K562 (cell line): ENCODE measurements around the gene FN1. TPM values are rescaled to one million over a fixed set of nuclear protein-coding genes. Genes with fewer than 3 reads are reported as not detected.

ENCODE experiments used
- ATAC-seq: fragments of 200-7000 bp; cut with Tn5 transposase; 3 replicates; pipeline ENCODE4 v1.9.1; 2020; ENCODE audit warnings: moderate library complexity
- BruUV-seq: library from RNA; stranded (reverse); fragments of 400-500 nt; replicated peaks from 2 replicates; lab custom pipeline; 2021; lab: Mats Ljungman, UMichigan
- CTCF ChIA-PET: fragments of 300-600 bp; formaldehyde crosslinking; extraction: SDS; loops from one replicate; lab custom pipeline; 2021; ENCODE audit warnings: low intra/inter-chr PET ratio; lab: Yijun Ruan, JAX
- POLR2A ChIA-PET: fragments of 300-600, 350-650 bp; sonication (Branson Sonifier 250); formaldehyde crosslinking; extraction: SDS; loops from one replicate; lab custom pipeline; 2021; ENCODE audit warnings: antibody characterized with exemption, inconsistent platforms; lab: Yijun Ruan, JAX
- DNase-seq, 4 experiments: peaks; one replicate each; pipeline versions ENCODE4 v3.0.0 to v3.0.0-alpha.2; 2011 to 2018; ENCODE audit warnings: low spot score in 3 of 4, mixed read lengths in 3 of 4; ENCODE audit errors: extremely low read depth in 1 of 4
- FAIRE-seq: peaks from 2 replicates; lab custom pipeline; 2011; peaks lifted over from hg19 to GRCh38; lab: Jason Lieb, UNC
- H2AFZ ChIP-seq: 2 replicates; pipeline ENCODE4 v1.6.0; 2011; ENCODE audit warnings: low read depth, low read length, control low read depth, inconsistent platforms
- H3K27ac ChIP-seq: fragments of 200-600 bp; 3 replicates; pipeline ENCODE4 v1.8.0; 2011; ENCODE audit warnings: low read depth, mild to moderate bottlenecking, control low read depth, inconsistent platforms, low read length, moderate library complexity, mixed read lengths; ENCODE audit errors: extremely low read depth
- H3K27me3 ChIP-seq, 2 experiments: fragments of 300-600 bp in 1 of 2; 2 replicates in 1 of 2; 3 replicates in 1 of 2; pipeline versions ENCODE4 v1.6.0 to v1.8.0; 2011; ENCODE audit warnings: inconsistent platforms in 2 of 2, low read length in 2 of 2, mild to moderate bottlenecking in 1 of 2, mixed read lengths in 1 of 2, moderate library complexity in 1 of 2; ENCODE audit not compliant: control insufficient read depth in 2 of 2, insufficient read depth in 2 of 2
- H3K36me3 ChIP-seq: fragments of 300-600 bp; 3 replicates; pipeline ENCODE4 v1.8.0; 2011; ENCODE audit warnings: mild to moderate bottlenecking, low read length, inconsistent platforms; ENCODE audit not compliant: control insufficient read depth, insufficient read depth
- H3K4me1 ChIP-seq, 2 experiments: fragments of 200-600 bp in 1 of 2; replicated peaks in 1 of 2; 2 replicates in 1 of 2; 3 replicates in 1 of 2; pipeline versions ENCODE4 v1.5.1 to v1.8.0; 2011; ENCODE audit warnings: inconsistent platforms in 2 of 2, low read length in 2 of 2, mild to moderate bottlenecking in 1 of 2, mixed read lengths in 1 of 2, moderate library complexity in 1 of 2; ENCODE audit not compliant: control insufficient read depth in 2 of 2, insufficient read depth in 2 of 2
- H3K4me2 ChIP-seq: 2 replicates; pipeline ENCODE4 v1.6.1; 2011; ENCODE audit warnings: low read length, control low read depth, inconsistent platforms, mixed read lengths; ENCODE audit not compliant: insufficient read depth
- H3K4me3 ChIP-seq: fragments of 200-600 bp; sonication (generic), shearing (Covaris generic); 2 replicates; pipeline ENCODE4 v1.5.1; 2016; ENCODE audit warnings: control low read depth, inconsistent platforms
- H3K79me2 ChIP-seq: fragments of 200-600 bp; 3 replicates; pipeline ENCODE4 v1.8.0; 2011; ENCODE audit warnings: low read length, inconsistent platforms; ENCODE audit not compliant: control insufficient read depth, insufficient read depth
- H3K9ac ChIP-seq, 2 experiments: 2 replicates each; pipeline versions ENCODE4 v1.6.0 to v1.6.1; 2011; ENCODE audit warnings: low read depth in 2 of 2, low read length in 2 of 2, control low read depth in 1 of 2, inconsistent platforms in 1 of 2, mild to moderate bottlenecking in 1 of 2, mixed read lengths in 1 of 2; ENCODE audit not compliant: insufficient read depth in 1 of 2
- H3K9me1 ChIP-seq: one replicate; pipeline ENCODE4 v1.6.0; 2011; ENCODE audit warnings: inconsistent platforms, mild to moderate bottlenecking, low read length, moderate library complexity; ENCODE audit not compliant: control insufficient read depth, insufficient read depth
- H3K9me3 ChIP-seq: replicated peaks from 2 replicates; pipeline ENCODE4 v1.5.1; 2011; ENCODE audit warnings: low read depth, low read length, inconsistent platforms; ENCODE audit not compliant: control insufficient read depth, insufficient read depth
- H4K20me1 ChIP-seq: replicated peaks from 2 replicates; pipeline ENCODE4 v1.6.1; 2011; ENCODE audit warnings: low read length, inconsistent platforms, mixed read lengths; ENCODE audit not compliant: control insufficient read depth, insufficient read depth
- CBX8 ChIP-seq: fragments of 200-600 bp; sonication (generic); IDR thresholded peaks from 2 replicates; pipeline ENCODE4 v1.6.1; 2012; ENCODE audit warnings: borderline replicate concordance, mixed run types, low read depth, mild to moderate bottlenecking, moderate library complexity, mixed read lengths, low read length, control low read depth, inconsistent platforms; ENCODE audit not compliant: poor library complexity, severe bottlenecking; ENCODE audit errors: extremely low read depth
- COPS2 ChIP-seq: fragments of 450-650 bp; conservative IDR thresholded peaks from 2 replicates; pipeline ENCODE4 v1.6.1; 2016; ENCODE audit warnings: mild to moderate bottlenecking, moderate library complexity
- ETV6 ChIP-seq, 3 experiments: fragments of 150-350 bp in 1 of 3; sonication (generic) in 1 of 3; formaldehyde crosslinking in 1 of 3; IDR thresholded peaks; 2 replicates each; pipeline versions ENCODE4 v1.6.1 to v1.8.0; 2014 to 2022; ENCODE audit warnings: borderline replicate concordance in 2 of 3, low read depth in 2 of 3, antibody characterized with exemption in 1 of 3, low read length in 1 of 3, mild to moderate bottlenecking in 1 of 3, missing genetic modification reagents in 1 of 3
- GTF2A2 ChIP-seq: IDR thresholded peaks from 2 replicates; pipeline ENCODE4 v1.6.1; 2016; ENCODE audit warnings: mild to moderate bottlenecking, missing genetic modification characterization, missing compliant biosample characterization
- NONO ChIP-seq, 2 experiments: fragments of 200-400 bp in 1 of 2; fragments of 450-650 bp in 1 of 2; formaldehyde crosslinking in 1 of 2; IDR thresholded peaks; 2 replicates each; pipeline ENCODE4 v1.6.1; 2017; ENCODE audit warnings: low read depth in 2 of 2, mild to moderate bottlenecking in 2 of 2, moderate library complexity in 2 of 2, low read length in 1 of 2
- PCBP1 ChIP-seq: fragments of 200-400 bp; formaldehyde crosslinking; IDR thresholded peaks from 2 replicates; pipeline ENCODE4 v1.6.1; 2018; ENCODE audit warnings: mild to moderate bottlenecking, low read depth, low read length; ENCODE audit not compliant: poor library complexity, severe bottlenecking
- PHF21A ChIP-seq: fragments of 450-650 bp; IDR thresholded peaks from 2 replicates; pipeline ENCODE4 v1.6.1; 2017; ENCODE audit warnings: low read depth, borderline replicate concordance
- PPARD ChIP-seq: fragments of 250-450 bp; sonication (Bioruptor Pico); IDR thresholded peaks from 2 replicates; pipeline ENCODE4 v1.8.0; 2022; ENCODE audit warnings: inconsistent platforms, mild to moderate bottlenecking, moderate library complexity
- SRF ChIP-seq, 2 experiments: fragments of 250-450, 450-650 bp in 1 of 2; sonication (Bioruptor Pico) in 1 of 2; sonication (generic) in 1 of 2; formaldehyde crosslinking; IDR thresholded peaks; 2 replicates each; pipeline versions ENCODE4 v1.5.0 to v1.5.1; 2020 to 2022; ENCODE audit warnings: mild to moderate bottlenecking in 1 of 2, missing genetic modification reagents in 1 of 2
- ZNF57 ChIP-seq: fragments of 450-650 bp; formaldehyde crosslinking; IDR thresholded peaks from 2 replicates; pipeline ENCODE4 v1.4.0; 2020; ENCODE audit warnings: mild to moderate bottlenecking, moderate library complexity
- WGBS: fragments of 100-300 bp; shearing (Covaris generic); methylation state at CpG from one replicate; pipeline ENCODE4 v1.1.6; 2016; ENCODE audit warnings: low coverage, mixed read lengths; ENCODE audit not compliant: insufficient coverage; ENCODE audit errors: missing lambda C conversion rate; 5-methylcytosine and 5-hydroxymethylcytosine counted together
- in situ Hi-C: fragments of 300-500 bp; cut with MboI; formaldehyde crosslinking; loops from 4 replicates; pipeline ENCODE4 v1.15.0; 2018; ENCODE audit warnings: inconsistent platforms, mixed read lengths
- intact Hi-C: fragments of 100-400 bp; cut with micrococcal nuclease; formaldehyde crosslinking; loops from 2 replicates; pipeline ENCODE4 v1.14.2; 2022
- polyA plus RNA-seq, 8 experiments: library from polyadenylated mRNA; depleted of rRNA in 4 of 8; stranded (reverse) in 5 of 8; unstranded in 3 of 8; fragments of >200 nt; fragmentation: Nextera tagmentation in 2 of 8; fragmentation: Illumina TruSeq in 1 of 8; extraction: Ambion mirVana in 2 of 8; extraction: Trizol in 1 of 8; gene quantifications; 2 replicates each; pipeline versions ENCODE4 v1.2.1 to v1.2.3, GENCODE V29; 2011 to 2014; ENCODE audit warnings: inconsistent platforms in 1 of 8, missing spikeins in 1 of 8
- total RNA-seq, 7 experiments: library from RNA; depleted of rRNA in 6 of 7; stranded (reverse); fragments of >200 nt in 6 of 7; fragmentation: Illumina TruSeq in 2 of 7; extraction: Trizol in 2 of 7; gene quantifications; 2 replicates each; pipeline versions ENCODE4 v1.2.1 to v1.2.3, GENCODE V29; 2011 to 2021; ENCODE audit warnings: low replicate concordance in 1 of 7
- TF ChIP-seq, protein P1 (sequence below): fragments of 250-450 bp; sonication (Bioruptor Pico); IDR thresholded peaks from 2 replicates; pipeline ENCODE4 v1.4.0; 2020; ENCODE audit warnings: mild to moderate bottlenecking, moderate library complexity, borderline replicate concordance
- TF ChIP-seq, protein P2 (sequence below): fragments of 250-450 bp; sonication (Bioruptor Pico); IDR thresholded peaks from 2 replicates; pipeline ENCODE4 v1.8.0; 2021; ENCODE audit warnings: moderate library complexity, mild to moderate bottlenecking, inconsistent platforms
- TF ChIP-seq, protein P3 (sequence below): fragments of 250-450 bp; sonication (Bioruptor Pico); IDR thresholded peaks from 2 replicates; pipeline ENCODE4 v1.8.0; 2021; ENCODE audit warnings: borderline replicate concordance, mild to moderate bottlenecking, moderate library complexity; ENCODE audit not compliant: poor library complexity, severe bottlenecking

Gene FN1
- total and polyA plus RNA-seq, 9 of the 15 experiments (the other 6 are each of a cell fraction or from before 2014, with no cell fraction given): 7.4 to 19.1 (median 11.2) TPM

DNA sequence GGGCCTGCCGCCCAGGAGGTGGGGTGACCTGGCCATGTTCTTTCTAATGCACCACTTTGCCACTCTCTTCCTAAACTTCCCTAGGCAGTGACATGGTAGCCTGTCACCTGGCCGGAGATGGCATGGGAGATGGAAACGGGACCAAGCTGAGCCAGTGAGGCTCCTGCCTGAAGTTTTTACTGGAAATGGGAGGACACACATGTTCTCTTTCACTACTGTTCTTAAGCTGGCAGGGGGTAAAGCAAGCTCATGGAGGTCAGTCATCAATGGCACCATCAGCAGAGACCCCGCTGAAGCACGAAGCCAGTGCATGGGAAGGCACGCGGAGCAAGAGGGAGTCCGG is 73.3 kb downstream of the FN1 start:
- intact Hi-C loops (no loop called here), in situ Hi-C loops (loop anchor here (10.0 kb wide), 1 partner anchor 878 kb away; no protein-coding TSS in a partner anchor)
- no peaks in the 10 kb centered on the region for H3K79me2 ChIP-seq
- ChIA-PET CTCF (no interaction called here), POLR2A (no interaction called here)
- no peak overlapping the region for H3K9ac ChIP-seq
- H4K20me1 ChIP-seq: no peaks in the 10 kb centered on the region
- DNase-seq: no peak
- TF ChIP-seq COPS2: no peak
- TF ChIP-seq ZNF57 (CRISPR knock-in tag): no peak
- TF ChIP-seq ETV6 (IDR thresholded peaks at IDR 0.05; ENCODE audit: borderline replicate concordance in 1 of 2, low read depth in 2 of 2, low read length in 1 of 2): no peak
- no peak for TF ChIP-seq ETV6 (CRISPR knock-in tag; IDR thresholded peaks at IDR 0.05; ENCODE audit: borderline replicate concordance)
- TF ChIP-seq SRF (CRISPR knock-in tag; IDR thresholded peaks at IDR 0.05): no peak
- TF ChIP-seq CBX8: no peak
- TF ChIP-seq PPARD (CRISPR knock-in tag): no peak
- TF ChIP-seq, protein P1, sequence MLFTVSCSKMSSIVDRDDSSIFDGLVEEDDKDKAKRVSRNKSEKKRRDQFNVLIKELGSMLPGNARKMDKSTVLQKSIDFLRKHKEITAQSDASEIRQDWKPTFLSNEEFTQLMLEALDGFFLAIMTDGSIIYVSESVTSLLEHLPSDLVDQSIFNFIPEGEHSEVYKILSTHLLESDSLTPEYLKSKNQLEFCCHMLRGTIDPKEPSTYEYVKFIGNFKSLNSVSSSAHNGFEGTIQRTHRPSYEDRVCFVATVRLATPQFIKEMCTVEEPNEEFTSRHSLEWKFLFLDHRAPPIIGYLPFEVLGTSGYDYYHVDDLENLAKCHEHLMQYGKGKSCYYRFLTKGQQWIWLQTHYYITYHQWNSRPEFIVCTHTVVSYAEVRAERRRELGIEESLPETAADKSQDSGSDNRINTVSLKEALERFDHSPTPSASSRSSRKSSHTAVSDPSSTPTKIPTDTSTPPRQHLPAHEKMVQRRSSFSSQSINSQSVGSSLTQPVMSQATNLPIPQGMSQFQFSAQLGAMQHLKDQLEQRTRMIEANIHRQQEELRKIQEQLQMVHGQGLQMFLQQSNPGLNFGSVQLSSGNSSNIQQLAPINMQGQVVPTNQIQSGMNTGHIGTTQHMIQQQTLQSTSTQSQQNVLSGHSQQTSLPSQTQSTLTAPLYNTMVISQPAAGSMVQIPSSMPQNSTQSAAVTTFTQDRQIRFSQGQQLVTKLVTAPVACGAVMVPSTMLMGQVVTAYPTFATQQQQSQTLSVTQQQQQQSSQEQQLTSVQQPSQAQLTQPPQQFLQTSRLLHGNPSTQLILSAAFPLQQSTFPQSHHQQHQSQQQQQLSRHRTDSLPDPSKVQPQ (CRISPR knock-in tag): no peak
- no peak for TF ChIP-seq GTF2A2 (tag)
- TF ChIP-seq, protein P2, sequence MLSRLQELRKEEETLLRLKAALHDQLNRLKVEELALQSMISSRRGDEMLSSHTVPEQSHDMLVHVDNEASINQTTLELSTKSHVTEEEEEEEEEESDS (CRISPR knock-in tag): no peak
- TF ChIP-seq NONO (IDR thresholded peaks at IDR 0.05; ENCODE audit: low read depth in 2 of 2, low read length in 1 of 2): no peak
- TF ChIP-seq, protein P3, sequence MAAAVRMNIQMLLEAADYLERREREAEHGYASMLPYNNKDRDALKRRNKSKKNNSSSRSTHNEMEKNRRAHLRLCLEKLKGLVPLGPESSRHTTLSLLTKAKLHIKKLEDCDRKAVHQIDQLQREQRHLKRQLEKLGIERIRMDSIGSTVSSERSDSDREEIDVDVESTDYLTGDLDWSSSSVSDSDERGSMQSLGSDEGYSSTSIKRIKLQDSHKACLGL: no peak
- TF ChIP-seq PHF21A: no peak
- no peak for TF ChIP-seq PCBP1
- no peaks in the 10 kb centered on the region for H3K9me3 ChIP-seq
- H2AFZ ChIP-seq: no peak overlapping the region
- no TSS peak for BruUV-seq
- no peaks in the 10 kb centered on the region for H3K27me3 ChIP-seq
- no peaks in the 10 kb centered on the region for H3K9me1 ChIP-seq
- H3K36me3 ChIP-seq: peaks cover 24% of the 10 kb centered on the region; the same call in 2 of the 3 replicates
- no peak overlapping the region for H3K4me2 ChIP-seq
- no peak overlapping the region for H3K4me3 ChIP-seq
- FAIRE-seq: no peak
- no peak for ATAC-seq
- WGBS: 98% methylated on average over 5 of the region's 8 CpGs
- peaks cover 0 to 6% of the 10 kb centered on the region in 2 experiments; a peak in 3 of 5 replicates for H3K4me1 ChIP-seq
- H3K27ac ChIP-seq: no peak overlapping the region
